Stimulated activated CD4-positive, alpha-beta T cell treated with anti-CD3 and anti-CD28 coated beads, Interleukin-1b, Interleukin-23, amount 100 ng/mL, for 4 hours (primary cell): Measurements from ENCODE around the gene MIEF1.

Experiments
- DNase-seq, 2 donors: peaks; one replicate each; pipeline ENCODE4 v3.0.0-alpha.2; 2020; ENCODE audit warnings: low read depth in 2 of 2

MIEF1 gene

DNA sequence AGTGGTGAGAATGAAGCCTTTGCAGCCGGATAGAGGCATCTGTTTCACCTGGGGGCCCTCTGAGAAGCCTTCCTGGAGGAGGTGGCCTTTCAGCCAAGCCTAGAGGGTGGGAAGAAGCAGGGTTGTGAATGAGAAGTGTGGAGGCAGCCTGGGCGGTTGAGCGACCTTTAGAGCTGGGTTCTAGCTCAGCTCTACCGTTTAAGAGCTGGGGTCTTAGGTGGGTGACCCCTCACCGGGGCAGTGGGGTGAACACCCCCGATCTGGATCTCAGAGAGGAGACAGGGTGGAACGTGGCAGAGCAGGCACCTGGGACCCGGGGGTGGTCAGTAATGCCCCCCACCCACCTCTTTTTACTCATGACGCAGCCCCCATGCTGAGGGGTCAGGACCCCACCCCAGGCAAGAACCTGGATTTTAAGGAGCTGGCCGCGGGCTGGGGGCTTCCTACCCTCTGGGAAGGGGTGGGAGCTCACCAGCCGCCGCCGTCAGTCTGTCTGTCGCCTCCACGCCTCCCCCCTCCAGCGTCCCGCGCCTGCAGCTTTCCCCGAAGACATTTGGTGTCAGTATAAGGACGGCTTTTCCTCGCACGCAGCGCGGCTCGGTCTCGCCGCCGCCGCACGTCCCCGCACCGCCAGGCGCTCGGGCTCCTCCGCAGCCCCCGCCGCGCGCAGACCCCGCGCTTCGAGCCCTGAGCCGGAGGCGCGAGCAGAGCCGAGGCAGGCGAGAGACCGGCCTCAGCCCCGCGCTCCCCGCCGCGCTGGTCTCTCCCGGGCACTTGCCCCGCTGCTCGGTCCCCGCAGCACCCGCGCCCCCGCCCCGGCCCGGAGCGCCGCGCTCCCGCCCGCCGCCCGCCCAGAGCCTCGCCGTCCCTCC lies 55.1 kb downstream of the MIEF1 start:
- DNase-seq, result peak; percentile 42 to 43

DNA sequence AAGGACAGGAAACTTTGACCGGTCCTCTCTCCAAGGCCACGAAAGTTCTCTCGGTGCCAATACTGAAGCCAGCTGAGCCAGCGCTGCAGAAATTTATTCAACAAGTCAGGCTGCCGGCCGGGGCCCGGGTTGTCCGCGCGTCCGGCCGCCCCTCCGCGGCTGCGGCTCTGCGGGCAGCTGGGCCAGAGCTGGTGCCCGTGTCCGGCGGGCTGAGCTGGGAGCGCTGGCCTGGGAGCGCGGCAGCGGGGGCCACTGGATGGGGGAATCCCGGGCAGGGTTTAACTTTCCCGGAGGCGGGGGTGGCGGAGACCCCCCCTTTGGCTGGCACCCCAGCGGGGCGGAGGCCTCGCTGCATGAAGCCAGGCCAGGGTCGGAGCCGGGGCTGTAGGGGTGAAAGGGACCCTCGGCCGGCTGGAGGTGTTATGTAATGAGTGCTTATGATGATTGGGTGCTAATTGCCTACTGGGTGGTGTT lies 56.2 kb downstream of the MIEF1 start:
- no peak for DNase-seq

- DNase-seq, result no peak
These were observed 56.9 kb downstream of the MIEF1 start for GRCh38 chr22:39558950-39559349.

DNA sequence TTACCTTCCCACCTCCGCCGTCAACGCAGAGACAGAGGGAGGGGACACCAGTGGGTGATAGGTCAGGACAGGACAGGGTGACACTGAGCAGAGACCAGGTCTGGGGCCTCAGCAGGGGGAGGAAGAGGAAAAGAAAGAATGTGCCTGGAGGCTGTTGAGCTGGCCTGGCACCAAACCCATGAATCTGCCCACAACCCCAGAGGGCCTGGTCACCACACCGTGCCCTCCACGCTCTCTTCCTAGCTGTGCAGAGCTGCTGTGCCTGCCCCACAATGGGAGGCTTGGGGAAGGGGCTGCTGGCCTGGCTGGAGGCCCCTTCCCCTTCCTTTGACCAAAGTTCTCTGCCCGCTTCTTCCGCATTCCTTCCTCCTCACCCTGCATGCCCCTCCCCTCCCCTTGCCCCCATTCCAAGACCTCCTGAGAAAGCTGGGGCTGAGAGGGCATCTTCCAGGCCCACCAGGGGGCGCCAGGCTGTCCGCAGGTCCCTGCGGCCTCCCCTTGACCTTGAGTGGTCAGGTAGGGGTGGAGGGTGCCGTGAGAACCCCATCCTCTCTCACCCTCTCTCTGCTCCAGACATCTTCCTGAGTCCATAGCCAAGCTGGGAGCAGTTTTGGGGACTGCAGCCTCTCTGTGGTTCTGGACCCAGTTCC lies 57.5 kb downstream of the MIEF1 start:
- DNase-seq, result no peak

DNA sequence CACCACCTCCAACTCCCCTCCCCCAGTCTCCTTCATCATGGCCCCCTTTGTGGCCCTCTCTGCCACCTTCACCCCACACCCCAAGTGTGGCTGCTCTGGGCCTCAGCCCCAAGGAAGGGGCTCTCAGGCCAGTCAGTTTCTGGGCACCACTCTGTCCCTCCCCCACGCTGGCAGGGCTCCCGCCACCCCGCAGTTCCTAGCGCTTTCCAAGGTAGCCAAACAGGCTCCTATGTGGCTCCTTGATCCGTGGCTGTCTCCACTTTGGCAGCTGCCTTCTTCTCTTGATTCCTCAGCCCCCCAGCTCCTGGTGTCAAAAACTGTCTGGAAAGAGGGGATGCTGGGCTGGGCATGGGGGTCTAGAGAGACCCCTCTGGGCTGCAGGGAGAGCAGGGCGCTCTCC lies 58.0 kb downstream of the MIEF1 start:
- DNase-seq, result no peak

DNA sequence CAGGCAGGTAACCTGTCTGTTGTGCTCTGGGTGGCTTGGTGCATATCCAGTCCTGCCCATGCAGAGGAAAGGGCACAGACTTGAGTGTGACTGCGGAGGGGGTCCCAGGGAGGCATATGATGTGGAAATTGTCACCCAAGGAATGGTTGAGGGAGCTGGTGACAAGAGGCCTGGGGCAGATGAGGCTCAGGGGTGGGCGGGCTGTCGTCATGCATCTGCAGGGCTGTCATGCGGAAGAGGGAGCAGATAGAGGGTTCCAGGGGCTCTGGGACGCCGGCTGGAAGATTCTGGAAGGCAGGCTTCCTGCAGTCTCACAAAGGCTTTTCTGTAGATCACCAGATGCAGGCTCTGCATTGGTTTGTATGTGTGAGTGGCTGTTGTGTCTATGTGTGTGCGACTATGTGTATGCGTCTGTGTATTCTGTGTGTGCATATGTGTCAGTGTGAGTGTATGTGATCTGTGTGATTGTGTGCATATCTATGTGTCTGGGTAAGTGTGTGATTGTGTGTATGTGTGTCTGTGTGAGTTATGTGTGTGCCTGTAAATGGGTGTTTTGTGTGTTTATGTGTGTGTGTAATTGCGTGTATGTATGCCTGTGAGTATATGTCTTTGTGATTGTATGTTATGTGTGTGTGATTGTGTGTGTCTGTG lies 60.9 kb downstream of the MIEF1 start:
- DNase-seq, result no peak

- no peak for DNase-seq
These were observed 61.7 kb downstream of the MIEF1 start for GRCh38 chr22:39563571-39564428.

GRCh38 chr22:39565414-39565944 lies 63.4 kb downstream of the MIEF1 start:
- no peak for DNase-seq

DNA sequence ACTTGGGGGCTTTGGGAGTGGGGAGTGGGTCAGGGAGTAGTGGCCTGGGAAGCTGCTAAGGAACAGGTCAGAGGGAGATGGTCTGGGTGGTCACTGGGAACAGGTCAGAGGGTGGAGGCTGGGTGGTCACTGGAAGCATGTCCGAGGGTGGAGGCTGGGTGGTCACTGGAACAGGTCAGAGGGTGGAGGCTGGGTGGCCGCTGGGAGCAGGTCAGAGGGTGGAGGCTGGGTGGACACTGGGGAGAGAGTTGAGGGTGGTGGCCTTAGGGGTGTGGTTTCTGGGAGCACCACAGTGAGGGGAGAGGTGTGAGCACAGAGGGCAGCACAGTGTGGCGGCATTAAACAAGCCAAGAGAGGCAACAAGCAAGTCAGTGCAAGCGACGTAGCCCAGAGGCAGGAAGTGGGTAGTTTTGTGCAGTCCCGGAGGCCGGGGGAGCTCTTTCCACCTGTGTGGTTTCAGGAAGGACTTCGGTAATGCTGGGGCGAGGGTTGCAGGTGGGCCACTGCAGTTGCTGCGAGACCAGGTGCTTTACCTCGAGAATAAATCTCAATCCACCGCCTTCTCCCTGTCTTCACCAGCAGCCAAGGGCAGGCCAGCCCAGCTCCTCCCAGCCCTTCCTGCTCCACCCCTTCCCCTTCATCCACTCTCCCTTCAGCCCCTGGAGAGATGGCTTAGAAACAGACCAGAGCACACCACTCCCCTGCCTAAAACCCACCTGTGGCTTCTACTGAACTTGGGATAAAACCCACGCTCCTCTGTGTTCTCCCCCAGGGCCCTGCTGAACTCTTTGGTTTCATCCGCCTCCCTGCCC lies 65.3 kb downstream of the MIEF1 start:
- peak; percentile 16 to 23 for DNase-seq
